ENCODE data around the gene ZBP1.

Gene ZBP1

GRCh38 chr20:57612436-57612835 lies 7.8 kb downstream of the ZBP1 start:
- Histone ChIP-seq H3K4me1 (ENCODE audit: control insufficient read depth, low read length) (peaks cover 7% of the 10 kb centered on the region), H3K4me2 (ENCODE audit: low read length) (no peak overlapping the region), H3K79me2 (ENCODE audit: control insufficient read depth, low read length) (no peaks in the 10 kb centered on the region), H3K27ac (ENCODE audit: low read depth, low read length) (no peak overlapping the region), H4K20me1 (ENCODE audit: control insufficient read depth, insufficient read depth, low read depth, low read length) (peaks cover 15% of the 10 kb centered on the region), H3K27me3 (ENCODE audit: control insufficient read depth, low read length) (peaks cover 68% of the 10 kb centered on the region), H3K9me3 (ENCODE audit: control insufficient read depth, insufficient read depth, low read length) (no peaks in the 10 kb centered on the region), H3K36me3 (ENCODE audit: control insufficient read depth, low read length) (no peaks in the 10 kb centered on the region), H3F3A (ENCODE audit: control insufficient read depth, insufficient read depth) (no peaks in the 10 kb centered on the region), H3K9me2 (replicated peaks; ENCODE audit: control insufficient read depth, low read length) (no peaks in the 10 kb centered on the region), H3K4me3 (ENCODE audit: low read length) (no peak overlapping the region)
- TF ChIP-seq CTCF (IDR thresholded peaks at IDR 0.05; ENCODE audit: low read depth, low read length, poor library complexity, severe bottlenecking): no peak
- no peak for TF ChIP-seq EZH2phosphoT487 (IDR thresholded peaks at IDR 0.05; ENCODE audit: borderline replicate concordance, low read length)

DNA sequence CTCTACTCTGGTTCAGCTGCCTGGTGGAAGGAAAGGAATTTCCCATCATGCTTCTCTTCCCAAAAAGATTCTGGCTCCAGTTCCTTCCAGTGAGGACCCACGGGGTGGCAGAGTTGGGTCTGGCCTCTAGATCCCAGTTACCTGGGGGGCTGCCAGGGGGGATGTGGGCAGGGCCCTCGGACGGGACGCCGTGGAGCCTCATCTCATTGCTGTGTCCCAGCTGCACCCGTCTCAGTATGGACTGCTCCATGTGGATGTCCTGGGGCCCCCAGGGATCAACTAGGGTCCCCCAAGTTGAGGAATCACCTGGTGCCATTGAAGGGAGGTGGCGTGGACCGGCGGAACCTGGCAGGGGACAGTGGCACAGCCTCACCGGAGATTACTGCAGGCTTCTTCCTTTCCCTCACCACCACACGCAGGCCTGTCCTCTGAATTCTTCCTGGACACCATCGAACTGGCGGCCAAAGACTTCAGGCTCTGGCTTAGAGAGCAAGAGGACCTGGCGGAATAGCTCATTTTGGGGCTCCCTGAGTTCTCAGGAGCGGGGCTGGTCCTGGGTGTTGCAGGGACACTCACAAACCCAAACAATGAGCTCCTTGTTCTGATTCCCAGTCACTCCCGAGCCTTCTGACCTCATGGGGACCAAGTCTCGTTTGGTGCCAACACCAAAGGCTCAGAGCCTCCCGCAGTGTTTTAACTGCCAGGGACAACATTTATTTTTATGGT lies 8.5 kb downstream of the ZBP1 start:
- H3K4me2 ChIP-seq (ENCODE audit: low read length): no peak overlapping the region

DNA sequence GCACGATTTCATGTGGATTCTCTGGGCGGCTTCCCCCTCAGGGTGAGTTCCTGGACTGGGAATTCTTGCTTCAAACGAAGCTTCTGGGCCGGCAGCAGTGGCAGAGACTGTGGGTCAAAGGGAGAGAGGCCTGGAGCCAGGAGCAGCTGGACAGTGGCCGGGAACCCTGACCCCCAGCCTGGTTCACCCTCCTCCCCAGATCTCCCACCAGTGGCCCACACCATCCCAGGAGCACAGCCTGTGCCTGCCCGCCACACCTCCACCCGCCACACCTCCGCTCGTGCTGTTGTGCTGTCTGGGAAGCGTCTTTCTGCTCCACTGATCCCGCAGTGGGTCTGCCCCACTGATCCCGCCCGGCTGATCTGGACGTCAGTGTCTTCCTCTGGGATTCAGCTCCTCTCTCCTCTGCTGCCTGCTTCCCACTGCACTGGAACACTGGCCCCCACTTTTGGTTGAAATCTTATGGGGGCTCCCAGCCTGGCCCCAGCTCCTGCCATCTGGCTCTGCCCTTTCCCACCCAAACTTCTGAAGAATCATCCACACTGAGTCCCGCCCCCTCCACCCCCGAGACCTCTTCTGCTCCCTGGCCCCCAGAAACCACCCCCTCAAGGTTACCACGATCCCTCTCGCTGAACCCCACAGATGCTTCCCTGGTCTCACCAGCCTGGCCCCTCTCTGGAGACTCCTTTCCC lies 9.8 kb downstream of the ZBP1 start:
- Histone ChIP-seq H3K4me1 (ENCODE audit: control insufficient read depth, low read length) (peaks cover 6% of the 10 kb centered on the region), H3K27me3 (ENCODE audit: control insufficient read depth, low read length) (peaks cover 65% of the 10 kb centered on the region), H3K79me2 (ENCODE audit: control insufficient read depth, low read length) (no peaks in the 10 kb centered on the region), H4K20me1 (ENCODE audit: control insufficient read depth, insufficient read depth, low read depth, low read length) (peaks cover 10% of the 10 kb centered on the region; the same call in 1 of the 2 replicates), H3K9me3 (ENCODE audit: control insufficient read depth, insufficient read depth, low read length) (no peaks in the 10 kb centered on the region), H3K27ac (ENCODE audit: low read depth, low read length) (no peak overlapping the region), H3F3A (ENCODE audit: control insufficient read depth, insufficient read depth) (no peaks in the 10 kb centered on the region), H3K4me3 (ENCODE audit: low read length) (no peak overlapping the region), H3K36me3 (ENCODE audit: control insufficient read depth, low read length) (no peaks in the 10 kb centered on the region), H3K4me2 (ENCODE audit: low read length) (no peak overlapping the region), H3K9me2 (replicated peaks; ENCODE audit: control insufficient read depth, low read length) (no peaks in the 10 kb centered on the region)
- TF ChIP-seq EZH2phosphoT487 (IDR thresholded peaks at IDR 0.05; ENCODE audit: borderline replicate concordance, low read length) (no peak), CTCF (IDR thresholded peaks at IDR 0.05; ENCODE audit: low read depth, low read length, poor library complexity, severe bottlenecking) (no peak)

More for the DNA sequence above, 8.5 kb downstream of the ZBP1 start:
- no peaks in the 10 kb centered on the region for H3K9me3 ChIP-seq (ENCODE audit: control insufficient read depth, insufficient read depth, low read length)
- H3K4me1 ChIP-seq (ENCODE audit: control insufficient read depth, low read length): peaks cover 6% of the 10 kb centered on the region
- no peaks in the 10 kb centered on the region for H3F3A ChIP-seq (ENCODE audit: control insufficient read depth, insufficient read depth)
- H3K27me3 ChIP-seq (ENCODE audit: control insufficient read depth, low read length): peaks cover 68% of the 10 kb centered on the region
- no peaks in the 10 kb centered on the region for H3K79me2 ChIP-seq (ENCODE audit: control insufficient read depth, low read length)
- no peaks in the 10 kb centered on the region for H3K36me3 ChIP-seq (ENCODE audit: control insufficient read depth, low read length)
- H3K4me3 ChIP-seq (ENCODE audit: low read length): no peak overlapping the region
- no peaks in the 10 kb centered on the region for H3K9me2 ChIP-seq (replicated peaks; ENCODE audit: control insufficient read depth, low read length)
- TF ChIP-seq CTCF (IDR thresholded peaks at IDR 0.05; ENCODE audit: low read depth, low read length, poor library complexity, severe bottlenecking) (no peak), EZH2phosphoT487 (IDR thresholded peaks at IDR 0.05; ENCODE audit: borderline replicate concordance, low read length) (no peak)
- H3K27ac ChIP-seq (ENCODE audit: low read depth, low read length): no peak overlapping the region
- peaks cover 10% of the 10 kb centered on the region; the same call in 1 of the 2 replicates for H4K20me1 ChIP-seq (ENCODE audit: control insufficient read depth, insufficient read depth, low read depth, low read length)
